Fibroblast of skin of abdomen (primary cell): ENCODE measurements around the gene AXIN2.
A peak's percentile ranks its signal among the peaks of the same experiment; 100 is the strongest.
"Not testable (repeated sequence)": the region's sequence is repeated elsewhere in the genome, so short reads cannot be mapped to it uniquely, and the experiment has no call there.

ENCODE experiments used
- DNase-seq: peaks from one replicate; pipeline ENCODE4 v3.0.0-alpha.2; 2013

The AXIN2 gene

GRCh38 chr17:65537343-65537844 lies 24.1 kb downstream of the AXIN2 start:
- DNase-seq, result no peak

GRCh38 chr17:65536573-65537342 lies 24.7 kb downstream of the AXIN2 start:
- DNase-seq, result no peak

- no peak for DNase-seq
These were observed 25.5 kb downstream of the AXIN2 start for GRCh38 chr17:65535777-65536572.

- DNase-seq, result no peak
These were observed 27.5 kb downstream of the AXIN2 start for GRCh38 chr17:65533852-65534457.

- DNase-seq, result no peak
These were observed 28.2 kb downstream of the AXIN2 start for GRCh38 chr17:65533056-65533745.

GRCh38 chr17:65532101-65532890 lies 29.2 kb downstream of the AXIN2 start:
- no peak for DNase-seq

- peak; percentile 78 for DNase-seq
These were observed 30.0 kb downstream of the AXIN2 start for GRCh38 chr17:65531256-65532100.

- no peak for DNase-seq
These were observed 30.8 kb downstream of the AXIN2 start for GRCh38 chr17:65530523-65531255.

GRCh38 chr17:65529761-65530522 lies 31.5 kb downstream of the AXIN2 start:
- DNase-seq, result no peak

- no peak for DNase-seq
These were observed 32.3 kb downstream of the AXIN2 start for GRCh38 chr17:65529040-65529633.

- DNase-seq, result no peak
These were observed 33.4 kb downstream of the AXIN2 start for GRCh38 chr17:65527857-65528591.

GRCh38 chr17:65527381-65527780 lies 34.1 kb downstream of the AXIN2 start:
- DNase-seq, result no peak

- not testable (repeated sequence) for DNase-seq
These were observed 34.6 kb downstream of the AXIN2 start for GRCh38 chr17:65526854-65527253.

GRCh38 chr17:65523853-65524664 lies 37.4 kb downstream of the AXIN2 start:
- no peak for DNase-seq

- no peak for DNase-seq
These were observed 38.0 kb downstream of the AXIN2 start for GRCh38 chr17:65523411-65523810.

GRCh38 chr17:65522751-65523404 lies 38.6 kb downstream of the AXIN2 start:
- DNase-seq, result no peak

- DNase-seq, result peak; percentile 60
These were observed 42.0 kb downstream of the AXIN2 start for GRCh38 chr17:65519462-65519861.
